ENCODE data around the gene LMNB1.
"Not testable (repeated sequence)": the region's sequence is repeated elsewhere in the genome, so short reads cannot be mapped to it uniquely, and the experiment has no call there.

Gene LMNB1

DNA sequence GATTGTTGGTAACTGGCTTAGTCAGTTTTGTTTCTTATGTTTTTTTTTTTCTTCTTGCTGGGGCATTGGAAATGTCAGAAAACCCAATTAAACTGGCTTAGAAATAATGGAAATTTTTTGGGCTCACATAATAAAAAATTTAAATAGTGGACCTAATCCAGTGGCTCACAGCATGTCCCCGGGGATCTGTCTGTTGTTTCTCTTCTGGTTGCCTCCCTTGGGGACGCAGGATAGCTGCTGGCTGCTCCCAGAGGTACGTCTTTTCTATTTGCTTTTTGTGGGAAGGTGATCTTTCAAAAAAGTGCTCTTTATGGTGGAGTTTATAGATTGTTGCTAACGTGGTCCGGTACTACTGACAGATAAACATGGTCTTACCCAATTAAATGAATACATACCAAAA, 52.2 kb downstream of the LMNB1 start:
- no peak for DNase-seq

DNA sequence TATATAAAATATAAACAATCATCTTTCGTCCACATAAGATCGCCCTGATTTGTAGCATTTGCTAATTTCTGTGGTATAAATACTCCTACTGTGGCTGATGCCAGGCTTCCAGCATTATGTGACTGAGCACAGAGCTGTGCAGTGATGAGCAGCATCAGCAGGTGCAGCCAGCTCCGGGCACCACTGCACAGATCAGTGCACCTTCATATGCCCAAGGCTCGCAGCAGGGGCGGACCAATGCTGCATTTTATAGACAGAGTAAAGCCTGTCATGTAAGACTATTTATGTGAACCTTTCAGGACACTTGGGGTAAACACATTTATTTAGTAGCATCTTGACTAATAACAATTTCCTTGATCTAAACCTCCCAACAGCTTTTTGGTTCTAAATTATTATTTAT, 53.1 kb downstream of the LMNB1 start:
- no peak for DNase-seq

- no peak for DNase-seq
Observed at GRCh38 chr5:126831156-126831555, 54.2 kb downstream of the LMNB1 start.

- no peak for DNase-seq
Observed at GRCh38 chr5:126836778-126837177, 59.8 kb downstream of the LMNB1 start.

DNA sequence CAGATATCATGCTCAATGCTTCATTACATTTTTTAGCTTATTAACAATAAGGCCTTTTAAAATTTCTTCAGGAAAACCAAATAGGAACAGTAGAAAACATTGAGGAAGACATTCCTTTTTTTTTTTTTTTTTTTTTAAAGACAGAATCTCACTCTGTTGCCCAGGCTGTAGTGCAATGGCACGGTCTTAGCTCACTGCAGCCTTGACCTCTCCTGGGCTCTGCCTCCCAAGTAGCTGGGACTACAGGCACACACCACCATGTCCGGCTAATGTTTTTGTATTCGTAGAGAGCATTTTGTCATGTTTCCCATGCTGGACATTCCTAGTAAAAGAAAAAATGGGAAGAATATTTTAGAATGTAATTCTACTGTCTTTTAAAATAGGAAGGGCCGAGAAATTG, 60.3 kb downstream of the LMNB1 start:
- DNase-seq: no peak

DNA sequence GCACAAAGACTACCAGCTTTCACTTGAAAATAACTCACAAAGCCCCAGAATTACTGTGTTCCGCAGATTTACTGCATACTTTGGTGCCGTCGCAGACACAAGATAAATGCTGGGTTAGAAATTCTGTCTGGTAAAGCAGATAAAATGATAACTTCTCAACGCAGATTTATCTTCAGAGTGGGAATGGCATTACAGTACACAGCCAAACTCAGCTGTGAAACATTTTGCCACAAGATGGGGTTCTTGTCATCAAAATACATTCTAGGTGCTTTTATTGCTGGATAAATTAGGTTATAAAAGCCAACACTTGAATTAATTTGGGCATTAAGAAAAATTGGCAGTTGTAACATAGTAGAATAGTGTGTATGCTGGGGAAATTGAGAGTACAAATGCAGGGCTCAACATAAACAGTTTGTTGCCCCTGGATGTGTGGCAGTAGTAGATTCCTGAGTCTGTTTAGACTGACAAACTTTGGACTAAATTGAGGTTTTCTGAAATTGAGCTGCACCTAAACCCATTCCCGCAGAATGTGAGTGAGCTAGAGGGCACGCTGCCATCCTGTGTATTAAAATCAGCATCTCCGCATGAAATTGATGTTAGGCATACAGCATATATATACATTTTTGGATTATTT, 61.1 kb downstream of the LMNB1 start:
- no peak for DNase-seq

DNA sequence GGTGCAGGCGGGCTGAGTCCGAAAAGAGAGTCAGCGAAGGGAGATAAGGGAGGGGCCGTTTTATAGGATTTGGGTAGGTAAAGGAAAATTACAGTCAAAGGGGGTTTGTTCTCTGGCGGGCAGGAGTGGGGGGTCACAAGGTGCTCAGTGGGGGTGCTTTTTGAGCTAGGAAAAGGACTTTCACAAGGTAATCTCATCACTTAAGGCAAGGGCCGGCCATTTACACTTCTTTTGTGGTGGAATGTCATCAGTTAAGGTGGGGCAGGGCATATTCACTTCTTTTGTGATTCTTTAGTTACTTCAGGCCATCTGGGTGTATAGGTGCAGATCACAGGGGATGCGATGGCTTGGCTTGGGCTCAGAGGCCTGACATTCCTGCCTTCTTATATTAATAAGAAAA, 62.5 kb downstream of the LMNB1 start:
- not testable (repeated sequence) for DNase-seq

DNA sequence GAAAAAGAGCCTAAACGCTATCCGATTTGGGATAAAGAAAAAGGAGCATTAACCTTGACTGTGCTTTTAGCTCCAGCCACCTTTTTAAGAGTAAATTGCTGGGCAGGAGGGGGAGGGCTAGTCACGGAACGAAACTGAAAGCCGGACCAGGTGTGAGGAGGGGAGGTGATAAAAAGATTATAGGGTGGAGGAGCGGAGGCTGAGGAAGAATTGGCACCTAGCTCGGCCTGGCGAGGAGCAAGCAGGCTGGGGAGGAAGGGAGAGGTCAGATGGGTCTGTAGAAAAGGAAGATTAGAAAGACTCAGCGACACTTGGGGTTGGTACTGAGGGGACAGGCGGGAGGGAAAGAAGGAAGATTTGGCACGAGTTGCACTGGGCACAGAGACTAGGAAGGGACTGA, 66.4 kb downstream of the LMNB1 start:
- not testable (repeated sequence) for DNase-seq

GRCh38 chr5:126845470-126846070, 68.6 kb downstream of the LMNB1 start:
- DNase-seq: not testable (repeated sequence)

- DNase-seq: no peak
Observed at GRCh38 chr5:126846344-126846743, 69.4 kb downstream of the LMNB1 start.

DNA sequence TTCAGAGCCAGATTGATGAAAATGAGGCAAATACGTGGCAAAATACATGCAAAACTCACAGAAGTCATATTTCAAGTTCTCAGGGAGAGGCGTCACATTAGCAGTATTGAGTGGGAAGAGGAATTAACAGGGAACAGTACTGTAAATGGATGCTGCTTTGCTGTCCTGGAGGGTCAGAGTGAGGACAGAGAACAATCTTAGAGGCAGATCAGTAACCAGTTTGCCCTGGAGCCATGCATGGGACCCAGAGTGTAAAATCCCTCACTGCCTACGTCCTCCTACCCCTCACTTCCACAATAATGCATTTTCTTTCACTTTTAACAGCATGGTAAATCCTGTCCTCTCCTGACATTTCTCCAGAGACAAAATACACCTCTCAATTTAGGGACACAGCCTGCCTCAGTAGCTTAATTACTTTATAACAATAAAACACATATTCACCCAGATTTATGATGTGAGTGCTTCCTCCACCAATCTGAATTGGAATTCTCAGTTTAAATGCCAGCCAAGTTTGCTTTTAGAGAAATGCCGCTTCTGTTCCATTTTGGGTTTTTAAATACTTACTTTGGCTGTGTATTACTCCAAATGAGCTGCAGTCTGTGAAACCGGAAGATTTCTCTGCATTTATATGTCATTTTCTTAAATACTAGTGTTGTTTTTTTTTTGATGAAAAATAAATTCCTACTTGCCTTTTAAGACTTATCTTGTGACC, 70.0 kb downstream of the LMNB1 start:
- DNase-seq: no peak

GRCh38 chr5:126847456-126847820, 70.5 kb downstream of the LMNB1 start:
- no peak for DNase-seq

GRCh38 chr5:126847826-126848251, 70.9 kb downstream of the LMNB1 start:
- DNase-seq: no peak

DNA sequence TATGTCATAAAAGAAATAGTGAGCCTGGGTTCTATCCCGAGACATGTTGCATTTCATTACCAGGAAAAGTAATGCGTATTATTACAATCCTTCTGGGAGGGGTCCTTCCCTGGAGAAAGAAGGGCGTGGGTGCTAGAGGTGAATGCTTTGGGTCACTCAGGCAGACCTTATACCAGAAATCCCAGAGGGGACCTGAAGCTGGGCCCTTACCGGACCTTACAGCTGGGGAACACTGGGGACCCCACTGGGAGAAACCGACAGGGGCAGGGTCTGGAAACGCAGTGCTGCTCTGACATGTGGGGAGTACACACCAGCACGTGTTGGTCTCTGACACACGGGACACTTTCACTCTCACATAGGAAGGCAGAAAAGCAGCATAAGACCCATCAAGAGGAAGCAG, 71.3 kb downstream of the LMNB1 start:
- no peak for DNase-seq

DNA sequence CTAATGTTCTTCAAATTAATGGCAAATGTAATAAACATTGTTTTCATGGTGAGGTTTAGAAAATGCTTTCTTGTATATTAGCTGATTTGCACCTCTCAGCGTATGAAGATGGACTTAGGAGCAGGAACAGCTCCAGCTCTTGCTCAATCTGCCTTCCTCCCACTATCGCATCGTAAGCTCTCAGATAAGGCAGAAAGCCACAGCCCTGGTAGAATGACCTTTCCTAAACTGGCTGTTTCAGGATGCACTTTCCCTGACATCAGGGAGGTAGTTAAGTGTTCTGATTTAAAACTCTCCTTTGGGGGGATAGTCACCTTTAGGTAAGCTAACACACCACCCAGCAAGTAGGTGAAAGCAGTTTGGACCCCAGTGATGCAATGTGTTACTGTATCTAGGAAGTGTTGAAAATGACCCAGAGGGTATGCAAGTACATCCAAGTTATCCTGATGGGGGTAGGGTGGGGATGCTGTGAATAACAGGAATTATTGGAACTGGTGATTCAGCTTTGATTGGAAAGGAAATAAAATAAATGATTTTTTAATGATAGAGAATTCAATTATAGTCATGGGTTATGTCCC, 72.3 kb downstream of the LMNB1 start:
- no peak for DNase-seq

- no peak for DNase-seq
Observed at GRCh38 chr5:126851501-126852011, 74.6 kb downstream of the LMNB1 start.

DNA sequence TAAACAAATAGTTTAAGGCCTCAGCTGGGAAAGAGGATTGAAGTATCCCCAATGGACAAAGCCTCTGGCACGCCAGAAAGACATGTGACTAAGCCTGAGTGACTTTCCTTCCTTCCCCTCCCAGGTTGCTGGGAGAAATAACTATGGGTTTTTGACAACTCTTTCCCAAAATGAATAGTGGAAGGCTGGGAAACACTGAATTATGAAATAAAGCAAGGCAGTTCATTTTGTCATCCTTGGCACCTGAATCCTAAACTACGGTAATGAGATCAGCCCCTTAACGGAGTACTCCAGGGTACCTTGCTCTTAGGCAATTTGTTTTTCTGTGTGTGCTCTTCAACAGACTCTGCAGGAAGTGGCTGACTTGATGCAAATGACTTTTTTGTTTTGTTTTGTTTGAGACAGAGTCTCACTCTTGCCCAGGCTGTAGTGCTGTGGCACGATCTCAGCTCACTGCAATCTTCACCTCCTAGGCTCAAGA, 75.2 kb downstream of the LMNB1 start:
- no peak for DNase-seq

DNA sequence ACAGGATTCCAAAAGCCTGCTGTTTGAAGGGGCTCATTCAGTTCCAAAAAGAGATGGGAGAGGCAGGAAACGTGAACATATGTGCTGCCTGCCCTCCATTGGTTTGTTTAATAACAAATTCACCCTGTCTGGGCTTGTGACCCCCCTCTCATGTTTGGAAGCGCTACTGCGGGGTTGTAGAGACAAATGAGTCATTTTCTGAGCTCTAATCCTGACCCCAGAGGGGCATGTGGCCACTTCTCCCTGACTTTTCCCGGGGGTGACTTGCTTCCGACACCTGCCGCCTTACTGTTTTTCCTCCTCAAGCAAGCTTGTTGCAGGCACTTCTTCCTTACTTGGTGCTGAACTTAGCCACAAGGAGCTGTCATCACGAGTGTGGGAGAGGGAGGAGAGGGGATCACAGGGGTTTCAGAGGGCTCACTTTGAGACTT, 75.9 kb downstream of the LMNB1 start:
- no peak for DNase-seq

DNA sequence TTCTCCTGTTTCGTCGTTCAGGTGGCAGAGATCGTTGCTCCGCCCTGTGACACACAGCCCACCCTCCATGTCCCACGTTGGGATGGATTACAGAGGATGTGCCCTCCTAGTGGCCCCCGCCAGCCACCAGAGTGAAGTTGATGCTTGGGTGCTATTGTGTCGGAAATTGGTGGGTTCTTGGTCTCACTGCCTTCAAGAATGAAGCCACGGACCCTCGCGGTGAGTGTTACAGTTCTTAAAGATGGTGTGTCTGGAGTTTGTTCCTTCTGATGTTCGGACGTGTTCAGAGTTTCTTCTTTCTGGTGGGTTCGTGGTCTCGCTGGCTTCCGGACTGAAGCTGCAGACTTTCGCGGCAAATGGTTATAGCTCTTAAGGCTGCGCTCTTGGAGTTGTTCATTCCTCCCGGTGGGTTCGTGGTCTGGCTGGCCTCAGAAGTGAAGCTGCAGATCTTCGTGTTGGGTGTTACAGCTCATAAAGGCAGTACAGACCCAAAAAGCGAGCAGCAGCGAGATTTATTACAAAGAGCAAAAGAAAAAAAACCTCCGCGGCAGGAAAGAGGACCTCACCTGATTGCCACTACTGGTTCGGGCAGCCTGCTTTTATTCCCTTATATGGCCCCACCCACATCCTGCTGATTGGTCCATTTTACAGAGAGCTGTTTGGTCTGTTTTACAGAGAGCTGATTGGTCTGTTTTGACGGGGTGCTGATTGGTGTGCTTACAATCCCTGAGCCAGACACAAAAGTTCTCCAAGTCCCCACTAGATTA, 76.8 kb downstream of the LMNB1 start:
- DNase-seq: not testable (repeated sequence)

GRCh38 chr5:126854526-126855110, 77.7 kb downstream of the LMNB1 start:
- DNase-seq: no peak

DNA sequence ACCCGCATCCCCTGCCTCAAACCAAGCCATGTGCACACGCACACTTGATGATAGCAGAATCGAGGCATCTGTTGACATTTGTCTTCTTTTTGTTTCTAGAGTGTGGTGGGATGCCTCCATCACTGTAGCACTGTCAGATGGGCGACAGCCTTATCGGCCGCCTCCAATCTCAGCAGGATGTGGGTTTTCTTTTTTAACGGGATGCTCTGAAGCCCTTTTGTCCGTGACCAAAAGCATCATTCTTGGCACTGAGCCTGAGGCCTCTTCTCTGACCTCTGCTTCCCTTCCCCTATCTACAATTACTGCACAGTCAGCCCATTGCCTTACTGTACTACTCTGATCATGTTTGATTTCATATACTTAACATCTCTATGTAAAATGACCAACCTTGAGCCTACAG, 78.3 kb downstream of the LMNB1 start:
- no peak for DNase-seq
